Endometrial microvascular endothelial cells (primary cell): ENCODE measurements around the gene DNAJC18. TPM values are rescaled to one million over a fixed set of nuclear protein-coding genes. Genes with fewer than 3 reads are reported as not detected.
"Not testable (repeated sequence)": the region's sequence is repeated elsewhere in the genome, so short reads cannot be mapped to it uniquely, and the experiment has no call there.

ENCODE experiments used
- in situ Hi-C: cut with HindIII; loops from 2 replicates; pipeline ENCODE4 v1.10.0; 2017; ENCODE audit warnings: low sequenced_read_pairs, low pct_unique_long_range_greater_than_20kb; ENCODE audit errors: inconsistent ontology term
- total RNA-seq: library from RNA; depleted of rRNA; stranded (reverse); fragments of >200 nt; gene quantifications from one replicate; pipeline ENCODE4 v1.2.3, GENCODE V29; 2015; ENCODE audit errors: inconsistent ontology term

The DNAJC18 gene
- total RNA-seq, 1 donor from 2014 or later: 10.1 TPM

DNA sequence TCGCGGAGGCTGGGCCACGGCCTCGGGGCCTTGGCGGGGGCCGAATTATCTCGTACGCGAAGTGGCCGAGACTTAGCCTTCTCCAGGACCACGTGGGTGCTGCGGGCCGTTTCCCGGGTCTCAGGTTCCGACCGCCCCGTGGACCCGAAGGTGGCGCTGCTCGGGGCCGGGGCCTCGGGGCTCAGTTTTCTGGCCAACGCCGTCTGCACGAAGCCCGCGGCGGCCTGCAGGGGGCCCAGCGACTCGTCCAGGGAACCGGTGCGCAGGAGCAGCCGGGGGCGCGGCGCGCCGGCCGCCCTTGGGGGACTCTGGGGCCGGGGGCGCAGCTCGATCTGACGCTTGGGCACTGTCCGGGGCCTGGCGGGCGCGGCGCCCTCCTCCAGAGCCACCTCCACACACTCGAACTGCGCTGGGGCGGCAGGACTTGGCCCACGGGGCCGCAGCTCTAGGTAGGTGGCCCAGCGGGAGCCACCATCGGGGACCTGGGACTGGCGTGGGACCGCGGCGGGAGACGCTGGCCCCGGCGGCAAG, 45.1 kb downstream of the DNAJC18 start:
- in situ Hi-C loops: no loop called here

GRCh38 chr5:139393497-139394122, 45.7 kb downstream of the DNAJC18 start:
- in situ Hi-C loops: no loop called here

DNA sequence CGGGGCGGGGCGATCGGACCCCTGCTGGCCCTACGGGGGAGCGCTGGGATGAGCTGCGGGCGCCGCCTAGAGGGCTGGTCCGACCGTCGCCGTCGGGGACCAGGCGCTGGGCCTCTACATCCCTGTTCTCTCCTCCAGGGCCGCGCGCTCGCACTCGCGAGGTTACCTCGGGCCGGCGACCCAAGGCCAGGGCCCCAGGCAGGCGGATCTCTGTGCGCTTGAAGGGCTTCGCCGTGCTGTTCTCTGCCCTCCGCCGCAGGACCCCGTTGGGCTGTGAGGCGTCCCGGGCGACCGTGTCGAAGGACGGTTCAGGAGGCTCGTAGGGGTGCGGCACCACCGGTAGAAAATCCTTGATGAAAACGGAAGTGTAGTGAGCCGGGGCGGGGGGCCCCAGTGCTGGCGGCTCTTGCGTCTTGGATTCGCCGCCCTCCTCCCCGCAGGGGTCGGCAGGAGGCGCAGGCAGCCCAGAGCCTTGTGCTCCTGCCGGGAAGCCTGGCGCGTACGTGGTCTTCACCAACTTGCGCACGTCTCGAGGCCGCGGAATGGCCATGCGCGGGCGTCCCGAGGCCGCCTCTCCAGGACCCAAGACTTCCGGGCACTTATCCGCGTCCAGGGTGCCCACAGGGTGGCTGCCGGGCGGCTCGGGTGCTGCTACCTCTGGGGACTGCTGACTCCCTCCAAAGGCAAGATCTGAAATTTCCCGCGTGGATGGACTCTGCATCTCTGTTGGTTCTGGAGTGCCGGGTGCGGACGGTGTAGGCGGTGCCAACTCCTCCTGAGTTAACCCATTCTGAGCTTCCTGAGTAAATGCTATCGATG, 46.4 kb downstream of the DNAJC18 start:
- in situ Hi-C loops: no loop called here

GRCh38 chr5:139392324-139392677, 47.0 kb downstream of the DNAJC18 start:
- in situ Hi-C loops: no loop called here

DNA sequence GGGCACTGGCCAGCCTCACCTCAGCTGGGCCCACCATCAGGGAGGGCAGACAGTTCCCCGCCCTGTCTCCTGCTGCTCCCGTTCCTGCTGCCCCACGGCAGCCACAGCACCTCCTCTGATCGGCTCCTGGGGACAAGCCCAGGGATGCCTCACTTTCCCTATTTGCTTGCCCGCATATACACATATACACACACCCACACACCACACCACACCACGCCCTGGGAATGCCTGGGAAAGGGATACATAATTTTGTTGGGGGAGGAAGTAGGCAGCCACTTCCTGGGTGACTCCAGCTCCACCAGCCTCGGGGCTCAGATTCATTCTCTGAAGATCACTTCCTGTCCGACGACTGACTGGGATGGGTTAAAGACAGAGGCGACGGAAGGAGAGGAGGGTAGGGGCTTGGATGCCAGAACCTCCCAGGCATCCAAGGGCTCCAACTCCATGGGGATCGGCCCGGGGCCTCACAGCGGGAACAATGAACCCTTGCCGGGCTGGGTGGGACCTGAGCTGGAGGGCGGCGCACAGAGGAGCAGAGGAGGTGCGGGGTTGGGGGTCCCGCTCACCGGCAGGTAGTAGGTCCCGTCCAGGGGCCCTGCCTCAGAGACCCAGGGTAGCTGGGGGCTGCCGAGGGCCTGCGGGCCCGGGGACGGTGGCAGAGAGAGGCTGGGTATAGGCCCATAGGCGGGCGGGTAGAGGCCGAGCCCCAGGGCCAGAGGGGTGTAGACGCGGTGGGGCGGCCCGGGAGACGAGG, 47.6 kb downstream of the DNAJC18 start:
- in situ Hi-C loops: no loop called here

DNA sequence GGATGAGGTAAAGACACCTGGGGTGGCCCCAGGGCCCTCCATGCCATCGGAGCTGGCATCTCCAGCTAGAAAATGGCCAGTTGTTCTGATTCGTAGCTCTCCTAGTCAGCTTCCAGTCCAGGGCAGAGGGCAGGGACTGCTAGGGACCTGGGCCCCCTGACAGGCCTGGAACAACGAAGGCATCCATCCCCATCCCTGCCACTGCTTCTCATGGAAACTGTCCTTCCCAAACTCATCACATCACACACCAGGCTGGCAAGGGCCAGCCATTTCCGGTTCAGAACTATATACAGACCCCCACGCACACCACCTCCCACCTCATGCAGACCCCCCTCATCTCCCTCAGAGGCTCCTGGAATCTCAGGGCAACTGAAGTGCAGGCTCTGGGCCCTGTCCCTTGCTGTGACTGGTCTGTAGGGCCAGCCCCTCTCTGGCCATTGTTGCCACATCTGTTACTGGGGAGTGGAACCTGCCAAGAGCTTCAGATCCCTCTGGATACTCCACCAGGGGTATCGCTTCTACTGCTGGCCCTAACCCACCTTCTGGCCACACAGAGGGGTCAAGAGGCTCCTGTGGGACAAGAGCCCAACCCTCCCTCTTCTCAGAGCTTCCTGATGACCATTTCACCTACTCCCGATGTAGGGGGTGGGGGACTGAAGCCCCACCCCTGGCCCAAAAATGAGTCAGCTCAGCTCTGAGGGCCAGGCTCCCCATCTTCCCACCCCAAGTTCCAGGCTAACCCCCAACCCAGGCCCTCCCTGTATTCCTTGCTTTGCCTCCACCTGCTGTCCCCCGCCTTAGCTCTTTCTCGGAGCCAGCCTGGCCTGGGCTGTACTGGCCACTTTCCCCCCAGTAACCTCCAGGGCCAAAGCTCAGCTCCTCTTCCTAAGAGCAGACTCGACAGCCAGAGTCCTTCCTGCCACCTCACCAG, 48.4 kb downstream of the DNAJC18 start:
- in situ Hi-C loops: no loop called here

- in situ Hi-C loops: no loop called here
These were observed 49.4 kb downstream of the DNAJC18 start, which contains the start of gene MZB1 for GRCh38 chr5:139389701-139390638. TSS of gene MZB1 (minus strand) at chr5:139389913. CDS start at chr5:139389856, 57 bp downstream.

GRCh38 chr5:139388198-139388821, 51.0 kb downstream of the DNAJC18 start:
- in situ Hi-C loops: no loop called here

- in situ Hi-C loops: no loop called here
These were observed 51.6 kb downstream of the DNAJC18 start for GRCh38 chr5:139387611-139388197.

- in situ Hi-C loops: not testable (repeated sequence)
These were observed 52.4 kb downstream of the DNAJC18 start for GRCh38 chr5:139386956-139387355.

DNA sequence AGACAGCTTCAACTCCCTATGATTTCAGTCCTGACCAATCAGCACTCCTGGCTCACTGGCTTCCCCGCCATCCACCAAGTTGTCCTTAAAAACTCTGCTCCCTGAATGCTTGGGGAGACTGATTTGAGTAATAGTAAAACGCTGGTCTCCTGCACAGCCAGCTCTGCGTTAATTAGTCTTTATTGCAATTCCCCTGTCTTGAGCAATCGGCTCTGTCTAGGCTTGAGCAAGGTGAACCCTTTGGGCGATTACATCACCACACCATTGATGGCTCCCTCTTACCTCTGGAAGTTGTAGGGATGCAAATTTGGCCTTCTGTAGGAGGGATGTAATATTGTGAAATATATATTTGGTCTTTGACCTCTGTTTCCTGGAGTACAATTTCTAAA, 53.3 kb downstream of the DNAJC18 start:
- in situ Hi-C loops: no loop called here

GRCh38 chr5:139385061-139386049, 54.0 kb downstream of the DNAJC18 start:
- in situ Hi-C loops: no loop called here

DNA sequence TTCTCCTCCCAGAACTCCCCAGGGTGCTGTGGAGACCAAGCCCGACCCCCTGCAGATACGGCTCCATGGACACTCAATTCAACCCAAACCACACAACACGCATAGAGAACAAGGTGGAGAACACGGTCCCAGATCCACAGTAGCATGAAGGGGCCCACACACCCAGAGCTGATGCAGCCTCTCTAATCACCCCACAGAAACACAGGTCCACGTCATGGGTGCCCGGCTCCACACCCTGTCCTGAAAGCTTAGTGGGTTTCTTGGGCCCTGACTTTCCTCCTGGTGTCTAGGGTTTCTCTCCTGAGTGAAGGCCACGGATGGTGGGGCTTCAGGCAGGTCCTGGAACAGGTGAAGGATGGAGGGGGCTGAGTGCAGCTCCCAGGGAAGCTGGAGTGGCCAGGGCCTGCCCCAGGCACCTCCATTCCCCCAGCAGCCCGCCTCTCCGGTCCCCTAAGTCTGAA, 54.7 kb downstream of the DNAJC18 start:
- in situ Hi-C loops: no loop called here

DNA sequence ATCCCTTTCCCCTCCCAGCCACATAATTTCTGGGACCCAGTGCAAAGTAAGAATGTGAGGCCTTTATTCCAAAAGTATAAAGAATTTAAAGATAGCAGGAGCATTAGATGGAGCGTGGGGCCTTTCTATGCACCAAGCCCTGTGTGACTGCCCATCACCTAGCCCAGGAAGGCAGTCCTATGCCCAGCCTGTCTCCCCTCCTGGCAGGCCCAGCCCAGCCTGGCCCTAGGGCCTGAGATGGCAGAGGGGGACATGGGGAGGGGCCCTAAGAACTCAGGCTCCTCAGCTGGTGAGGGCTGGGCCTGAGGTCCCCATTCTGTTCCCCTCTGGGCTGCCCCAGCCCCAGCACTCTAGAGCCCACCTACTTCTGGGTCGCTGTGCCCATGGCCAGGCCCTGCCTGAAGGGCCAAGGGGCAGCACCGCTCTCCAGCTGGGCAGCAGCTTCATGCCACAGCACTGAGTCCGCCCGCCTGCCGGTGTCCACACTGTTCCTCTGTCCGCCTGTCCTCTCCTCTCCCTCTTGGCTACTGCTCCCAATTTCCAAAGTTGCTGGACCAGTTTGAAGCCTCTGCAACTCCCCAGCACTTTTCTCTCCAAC, 55.2 kb downstream of the DNAJC18 start:
- in situ Hi-C loops: no loop called here

GRCh38 chr5:139383275-139383992, 55.9 kb downstream of the DNAJC18 start, which contains the start of gene SLC23A1:
TSS of gene SLC23A1 (minus strand) at chr5:139383297. CDS start at chr5:139383253, 44 bp downstream.
- in situ Hi-C loops: no loop called here
